Activated B cell treated with CpG ODN at 0.5 μM for 24 hours (primary cell): ENCODE results near the gene METTL4. TPM values are rescaled to one million over a fixed set of nuclear protein-coding genes. Genes with fewer than 3 reads are reported as not detected.

ENCODE experiments used
- ATAC-seq: fragments of 200-7000 bp; cut with Tn5 transposase; one replicate; pipeline ENCODE4 v1.10.0; 2021; ENCODE audit warnings: low read depth, mild to moderate bottlenecking, moderate library complexity
- CTCF ChIA-PET: fragments of 350-600 bp; sonication (Branson Sonifier 250); formaldehyde crosslinking; loops from one replicate; lab custom pipeline; 2021; ENCODE audit warnings: antibody characterized with exemption; lab: Charles Lee
- POLR2A ChIA-PET: fragments of 350-600 bp; sonication (Branson Sonifier 250); formaldehyde crosslinking; loops from one replicate; lab custom pipeline; 2021; ENCODE audit warnings: antibody characterized with exemption; lab: Charles Lee
- DNase-seq: peaks from one replicate; pipeline ENCODE4 v3.0.0; 2022
- H3K27ac Mint-ChIP-seq: one replicate; pipeline ENCODE4 v1.8.0; 2020; ENCODE audit warnings: mixed read lengths
- H3K27me3 Mint-ChIP-seq: one replicate; pipeline ENCODE4 v1.8.0; 2021; ENCODE audit warnings: mixed read lengths
- H3K36me3 Mint-ChIP-seq: one replicate; pipeline ENCODE4 v1.8.0; 2021; ENCODE audit warnings: low read depth, mixed read lengths
- H3K4me1 Mint-ChIP-seq: one replicate; pipeline ENCODE4 v1.8.0; 2021; ENCODE audit warnings: mixed read lengths
- H3K4me3 Mint-ChIP-seq: one replicate; pipeline ENCODE4 v1.8.0; 2020; ENCODE audit warnings: mild to moderate bottlenecking, mixed read lengths
- H3K9me3 Mint-ChIP-seq: one replicate; pipeline ENCODE4 v1.8.0; 2020; ENCODE audit warnings: mixed read lengths
- CTCF ChIP-seq: fragments of 200-600 bp; IDR thresholded peaks from one replicate; pipeline ENCODE4 v1.8.0; 2022; ENCODE audit warnings: antibody characterized with exemption, mild to moderate bottlenecking
- intact Hi-C: fragments of 100-400 bp; cut with micrococcal nuclease; formaldehyde crosslinking; loops from one replicate; pipeline ENCODE4 v1.15.1; 2024
- total RNA-seq: library from RNA; stranded (reverse); gene quantifications from 2 replicates; pipeline ENCODE4 v1.2.3, GENCODE V29; 2022

Gene METTL4
- total RNA-seq, 1 donor from 2014 or later, result 17.4 TPM

GRCh38 chr18:2504642-2505041, 66.7 kb downstream of the METTL4 start:
- no peak overlapping the region for H3K27ac Mint-ChIP-seq
- no peak for TF ChIP-seq CTCF
- ChIA-PET CTCF (no interaction called here), POLR2A (no interaction called here)
- no peak overlapping the region for H3K4me3 Mint-ChIP-seq
- no peaks in the 10 kb centered on the region for H3K36me3 Mint-ChIP-seq
- H3K9me3 Mint-ChIP-seq, result no peaks in the 10 kb centered on the region
- no peak for DNase-seq
- H3K27me3 Mint-ChIP-seq, result no peaks in the 10 kb centered on the region
- H3K4me1 Mint-ChIP-seq, result no peaks in the 10 kb centered on the region
- no peak for ATAC-seq
- intact Hi-C loops, result no loop called here

- POLR2A ChIA-PET, result no interaction called here
- no peak for TF ChIP-seq CTCF
- Mint-ChIP-seq H3K36me3 (no peaks in the 10 kb centered on the region), H3K9me3 (no peaks in the 10 kb centered on the region), H3K4me1 (no peaks in the 10 kb centered on the region), H3K27ac (no peak overlapping the region), H3K27me3 (peaks cover 3% of the 10 kb centered on the region), H3K4me3 (no peak overlapping the region)
- no peak for ATAC-seq
- CTCF ChIA-PET, result no interaction called here
- intact Hi-C loops, result no loop called here
- DNase-seq, result no peak
Observed at GRCh38 chr18:2502880-2503279, 68.4 kb downstream of the METTL4 start.

GRCh38 chr18:2502394-2502793, 68.9 kb downstream of the METTL4 start:
- Mint-ChIP-seq H3K27me3 (peaks cover 3% of the 10 kb centered on the region), H3K36me3 (no peaks in the 10 kb centered on the region), H3K4me3 (no peak overlapping the region), H3K9me3 (no peaks in the 10 kb centered on the region), H3K4me1 (no peaks in the 10 kb centered on the region), H3K27ac (no peak overlapping the region)
- TF ChIP-seq CTCF, result no peak
- ATAC-seq, result no peak
- DNase-seq, result no peak
- intact Hi-C loops, result no loop called here
- ChIA-PET CTCF (no interaction called here), POLR2A (no interaction called here)

GRCh38 chr18:2497797-2498196, 73.5 kb downstream of the METTL4 start:
- H3K4me1 Mint-ChIP-seq, result no peaks in the 10 kb centered on the region
- H3K36me3 Mint-ChIP-seq, result no peaks in the 10 kb centered on the region
- no peaks in the 10 kb centered on the region for H3K9me3 Mint-ChIP-seq
- no peak for ATAC-seq
- POLR2A ChIA-PET, result no interaction called here
- no peak overlapping the region for H3K4me3 Mint-ChIP-seq
- no peak for DNase-seq
- peaks cover 7% of the 10 kb centered on the region for H3K27me3 Mint-ChIP-seq
- no peak for TF ChIP-seq CTCF
- CTCF ChIA-PET, result no interaction called here
- intact Hi-C loops, result no loop called here
- no peak overlapping the region for H3K27ac Mint-ChIP-seq

- TF ChIP-seq CTCF, result no peak
- intact Hi-C loops, result no loop called here
- Mint-ChIP-seq H3K9me3 (no peaks in the 10 kb centered on the region), H3K4me1 (no peaks in the 10 kb centered on the region), H3K4me3 (no peak overlapping the region), H3K36me3 (no peaks in the 10 kb centered on the region), H3K27ac (no peak overlapping the region), H3K27me3 (peaks cover 11% of the 10 kb centered on the region)
- ATAC-seq (no peak), DNase-seq (no peak)
- POLR2A ChIA-PET, result no interaction called here
- CTCF ChIA-PET, result interaction anchor here (0.7 kb wide), 1 partner anchor 112 kb away, joined by 4 read pairs; no protein-coding TSS in a partner anchor
Observed at GRCh38 chr18:2495381-2495780, 75.9 kb downstream of the METTL4 start.
